ENCODE results near the gene AK6.
"Not testable (repeated sequence)": the region's sequence is repeated elsewhere in the genome, so short reads cannot be mapped to it uniquely, and the experiment has no call there.

AK6 gene

DNA sequence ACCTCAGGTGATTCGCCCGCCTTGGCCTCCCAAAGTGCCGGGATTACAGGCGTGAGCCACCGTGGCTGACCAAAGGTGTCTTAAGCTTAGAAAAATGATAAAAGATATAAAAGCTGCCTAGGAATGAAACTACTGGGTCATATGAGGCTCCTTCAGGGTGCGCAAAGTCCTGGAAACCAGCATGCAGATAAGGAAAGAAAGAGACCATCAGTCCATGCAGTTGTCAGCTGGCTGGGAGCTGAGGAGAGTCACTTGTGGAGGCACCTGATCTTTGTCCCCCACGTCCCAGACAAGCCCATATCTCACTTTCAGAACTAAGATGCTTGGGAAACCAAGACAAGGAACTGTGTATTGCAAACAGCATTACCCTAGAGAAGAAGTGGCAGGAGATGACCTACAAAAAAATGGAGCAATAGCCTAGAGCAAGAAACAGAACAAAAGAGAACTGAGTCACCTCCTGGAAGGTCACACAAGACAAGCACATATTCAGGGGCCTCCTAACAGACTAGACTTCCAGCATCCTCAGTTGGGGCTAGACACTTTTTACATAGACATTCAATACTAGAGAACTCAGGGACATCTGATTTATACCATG is 33.9 kb downstream of the AK6 start:
- DNase-seq (ENCODE audit: low spot score): no peak

DNA sequence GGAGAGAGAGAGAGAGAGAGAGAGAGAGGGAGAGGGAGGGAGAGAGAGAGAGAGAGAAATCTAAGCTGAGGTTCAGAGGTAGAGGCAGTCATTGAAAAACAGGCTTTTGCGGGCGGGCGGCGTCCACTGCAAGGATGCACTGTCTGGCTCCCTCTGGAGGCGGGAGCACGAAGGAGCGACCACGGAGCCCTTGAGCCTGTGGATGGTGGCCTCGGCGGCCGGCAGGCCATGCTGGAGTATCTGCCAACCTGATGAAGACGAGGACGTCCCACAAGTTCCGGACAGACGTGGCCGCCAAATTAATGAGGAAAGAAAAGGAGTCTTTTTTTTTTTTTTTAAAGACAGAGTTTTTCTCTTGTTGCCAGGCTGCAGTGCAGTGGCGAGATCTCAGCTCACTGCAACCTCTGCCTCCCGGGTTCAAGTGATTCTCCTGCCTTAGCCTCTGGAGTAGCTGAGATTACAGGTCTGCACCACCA is 34.5 kb downstream of the AK6 start:
- peak; percentile 85 for DNase-seq (ENCODE audit: low spot score)

DNA sequence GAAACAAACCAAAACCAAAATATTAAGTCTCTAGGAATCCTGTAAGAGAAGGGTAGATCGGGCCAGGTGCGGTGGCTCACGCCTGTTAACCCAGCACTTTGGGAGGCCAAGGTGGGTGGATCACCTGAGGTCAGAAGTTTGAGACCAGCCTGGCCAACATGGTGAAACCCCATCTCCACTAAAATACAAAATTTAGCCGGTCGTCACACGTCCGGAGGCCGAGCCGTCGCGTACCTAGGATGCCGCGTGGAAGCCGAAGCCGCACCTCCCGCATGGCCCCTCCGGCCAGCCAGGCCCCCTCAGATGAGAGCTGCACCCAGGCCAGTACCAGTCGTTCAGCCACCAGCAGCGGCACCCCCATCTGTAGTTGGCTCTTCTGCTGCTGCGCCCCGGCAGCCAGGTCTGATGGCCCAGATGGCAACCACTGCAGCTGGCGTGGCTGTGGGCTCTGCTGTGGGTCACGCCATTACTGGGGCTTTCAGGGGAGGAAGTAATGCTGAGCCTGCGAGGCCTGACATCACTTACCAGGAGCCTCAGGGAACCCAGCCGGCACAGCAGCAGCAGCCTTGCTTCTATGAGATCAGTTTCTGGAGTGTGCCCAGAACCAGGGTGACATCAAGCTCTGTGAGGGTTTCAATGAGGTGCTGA is 35.5 kb downstream of the AK6 start:
- not testable (repeated sequence) for DNase-seq (ENCODE audit: low spot score)

DNA sequence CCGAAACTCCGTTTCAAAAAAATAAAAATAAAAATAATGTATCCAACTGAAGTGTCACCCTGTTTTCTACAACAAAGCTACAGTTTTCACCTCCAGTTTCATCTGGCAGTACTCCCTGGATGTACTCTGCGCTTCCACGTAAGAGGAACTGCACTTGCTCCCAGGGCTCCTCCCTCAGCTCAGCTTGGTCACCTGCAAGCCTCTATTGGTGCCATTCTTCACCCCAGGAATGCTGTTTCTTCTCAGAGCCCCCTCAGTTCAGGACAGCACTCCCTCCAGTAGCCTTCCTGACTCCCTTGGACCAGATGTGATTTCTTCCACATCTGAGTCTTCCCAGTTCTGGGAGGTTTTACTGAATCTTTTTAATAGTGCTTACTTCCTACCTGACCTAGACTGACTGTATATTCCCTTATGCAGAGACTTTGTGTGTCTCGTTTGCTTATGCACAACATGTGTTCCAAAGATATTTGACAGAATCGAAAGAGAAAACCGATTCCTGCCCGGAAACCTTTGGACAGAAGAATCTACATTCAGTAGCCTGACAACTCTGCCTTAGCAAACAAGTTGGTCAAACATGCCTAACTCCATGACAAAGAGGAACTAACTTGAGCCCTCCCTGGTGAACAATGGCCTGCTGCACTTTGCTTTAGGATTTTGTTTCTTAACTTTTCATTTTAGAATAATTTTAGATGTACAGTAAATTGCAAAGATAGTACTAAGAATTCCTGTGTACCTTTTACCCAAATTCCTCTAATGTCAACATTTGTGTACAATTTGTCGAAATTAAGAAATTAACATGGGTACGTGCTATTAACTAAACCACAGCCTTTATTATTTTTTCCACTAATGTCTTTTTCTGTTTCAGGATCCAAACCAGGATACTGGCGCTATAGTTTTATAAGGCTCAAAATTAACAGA is 37.5 kb downstream of the AK6 start:
- DNase-seq (ENCODE audit: low spot score): no peak

DNA sequence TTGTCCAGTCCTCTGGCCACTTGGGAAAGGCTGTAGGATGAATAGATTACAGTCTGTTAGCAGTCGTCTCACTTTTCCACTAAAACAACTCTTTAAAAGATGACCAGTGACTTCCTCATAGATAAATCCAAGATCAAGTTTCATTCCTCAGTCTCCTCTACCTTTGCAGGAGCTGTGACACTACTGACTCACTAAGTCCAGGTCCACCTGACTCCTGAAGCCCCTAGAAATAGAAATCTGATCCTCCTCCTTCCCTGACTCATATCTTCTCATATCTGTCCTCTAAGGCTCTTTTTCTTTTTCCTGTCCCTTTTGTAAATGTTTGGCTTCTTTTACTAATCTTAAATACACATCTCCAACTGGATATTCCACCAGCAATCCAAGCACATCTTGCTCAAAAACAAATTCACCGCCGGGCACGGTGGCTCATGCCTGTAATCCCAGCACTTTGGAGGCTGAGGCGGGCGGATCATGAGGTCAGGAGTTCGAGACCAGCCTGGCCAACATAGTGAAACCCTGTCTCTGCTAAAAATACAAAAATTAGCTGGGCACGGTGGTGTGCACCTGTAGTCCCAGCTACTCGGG is 39.3 kb downstream of the AK6 start:
- DNase-seq (ENCODE audit: low spot score): no peak

DNA sequence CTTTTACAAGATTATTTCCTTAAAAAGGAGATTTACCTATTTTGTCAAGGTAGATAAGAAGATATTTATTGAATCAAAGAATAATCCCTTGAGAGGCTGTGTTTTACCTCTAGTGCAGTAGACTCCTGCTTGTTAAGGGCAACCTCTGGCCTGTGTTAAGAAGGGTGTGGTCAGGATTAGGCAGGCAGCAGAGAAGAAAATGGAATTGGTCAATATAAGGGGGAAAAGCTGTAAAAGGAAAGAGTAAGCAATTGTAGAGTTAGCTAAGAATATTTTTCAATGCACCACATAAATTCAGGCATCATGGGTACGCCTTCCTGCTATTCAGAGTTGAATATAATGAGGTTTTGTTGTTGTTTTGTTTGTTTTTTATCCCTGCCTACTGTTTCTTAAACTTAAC is 43.0 kb downstream of the AK6 start:
- no peak for DNase-seq (ENCODE audit: low spot score)

DNA sequence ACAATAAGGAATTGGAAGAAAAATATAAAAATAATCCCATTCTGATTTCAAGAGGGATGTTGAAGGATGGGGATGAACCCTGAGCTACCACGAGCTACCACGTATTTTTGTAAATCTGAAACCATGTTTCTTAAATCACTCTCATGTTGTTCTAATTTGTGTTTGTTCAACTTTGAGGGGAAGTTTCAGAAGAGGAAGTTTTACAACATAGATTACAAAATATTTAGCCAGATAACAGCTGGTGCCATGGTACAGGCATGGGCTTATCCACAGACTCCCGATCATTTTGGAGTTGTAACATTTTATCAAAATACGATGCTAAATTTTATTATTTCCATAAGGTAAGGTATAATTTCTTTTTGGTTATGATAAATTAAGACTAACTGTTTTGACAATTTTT is 51.9 kb downstream of the AK6 start:
- no peak for DNase-seq (ENCODE audit: low spot score)

DNA sequence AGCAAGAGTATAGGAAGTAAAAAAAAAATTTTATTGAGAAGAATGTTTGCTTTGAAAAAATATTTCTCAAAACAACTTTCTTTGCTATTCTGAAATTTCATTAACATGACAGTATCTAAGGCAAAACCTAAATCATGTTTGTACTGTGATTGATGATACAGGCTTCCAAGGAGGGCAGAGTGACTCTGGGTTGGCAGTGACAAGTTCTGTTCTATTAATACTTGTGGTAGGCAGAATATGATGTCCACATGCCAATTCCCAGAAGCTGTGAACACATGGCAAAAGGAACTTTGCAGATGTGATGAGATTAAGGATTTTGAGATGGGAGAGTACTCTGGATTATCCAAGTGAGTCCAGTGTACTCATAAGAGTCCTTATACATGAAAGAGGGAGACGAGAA is 53.3 kb downstream of the AK6 start:
- no peak for DNase-seq (ENCODE audit: low spot score)

DNA sequence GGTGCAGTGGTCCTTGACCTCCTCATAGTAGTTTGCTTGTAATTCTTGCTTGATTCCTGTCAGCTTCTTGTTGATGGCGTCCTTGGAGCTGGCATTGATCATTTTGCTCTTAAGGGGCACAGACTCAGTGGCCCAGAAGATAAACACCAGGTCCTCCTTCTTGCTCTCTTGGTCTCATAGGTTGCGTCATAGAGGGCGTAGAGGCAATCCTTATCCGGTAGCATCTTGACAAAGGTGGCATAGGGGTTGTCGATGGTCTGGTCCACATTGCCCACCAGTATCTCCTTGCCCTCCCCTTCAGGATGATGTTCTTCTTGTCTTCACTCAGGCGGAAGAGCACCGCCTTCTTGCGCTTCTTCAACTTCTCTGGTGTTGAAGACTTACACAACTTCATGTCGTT is 55.9 kb downstream of the AK6 start:
- no peak for DNase-seq (ENCODE audit: low spot score)

DNA sequence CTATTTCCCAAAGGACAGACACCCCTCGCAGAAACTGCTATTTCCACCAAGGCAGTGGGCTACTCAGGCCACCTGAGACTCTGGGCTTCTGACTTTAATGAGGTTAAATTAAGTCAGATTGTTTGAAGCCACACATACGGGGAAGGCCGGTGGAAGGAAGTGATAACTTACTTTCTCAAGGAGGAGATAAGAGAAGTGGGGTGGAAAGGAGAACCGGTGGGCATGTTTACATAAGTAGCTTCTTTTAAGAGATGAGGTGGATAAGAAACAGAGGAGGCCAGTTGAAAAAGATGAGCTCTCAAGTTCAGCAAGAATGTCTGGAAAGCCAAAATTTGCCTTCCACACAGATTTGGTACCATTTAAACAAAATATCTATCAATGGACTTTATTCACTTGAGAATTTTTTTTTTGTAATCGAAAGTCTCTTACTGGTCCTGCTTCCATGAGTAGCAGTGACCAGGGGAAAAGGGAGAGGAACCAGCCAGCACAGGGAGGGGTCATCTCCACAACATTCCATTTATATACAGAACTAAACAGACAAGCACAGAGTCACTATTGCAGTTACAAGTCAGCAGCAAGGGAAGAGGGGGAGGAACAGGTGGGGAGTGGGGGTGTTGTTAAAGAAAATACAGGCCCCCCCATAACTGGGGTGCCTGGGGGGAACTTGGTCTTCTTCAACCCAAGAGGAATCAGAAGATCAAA is 56.7 kb downstream of the AK6 start:
- no peak for DNase-seq (ENCODE audit: low spot score)

DNA sequence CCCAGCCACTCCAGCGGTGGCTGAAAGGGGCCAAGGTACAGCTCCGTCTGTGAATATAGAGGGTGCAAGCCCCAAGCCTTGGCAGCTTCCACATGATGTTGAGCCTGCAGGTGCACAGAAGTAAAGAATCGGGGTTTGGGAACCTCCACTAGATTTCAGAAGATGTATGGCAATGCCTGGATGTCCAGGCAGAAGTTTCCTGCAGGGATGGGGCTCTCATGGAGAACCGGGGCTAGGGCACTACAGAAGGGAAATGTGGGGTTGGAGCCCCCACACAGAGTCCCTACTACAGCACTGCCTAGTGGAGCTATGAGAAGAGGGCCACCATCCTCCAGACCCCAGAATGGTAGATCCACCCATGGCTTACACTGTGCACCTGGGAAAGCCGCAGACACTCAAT is 59.9 kb downstream of the AK6 start:
- DNase-seq (ENCODE audit: low spot score): no peak

DNA sequence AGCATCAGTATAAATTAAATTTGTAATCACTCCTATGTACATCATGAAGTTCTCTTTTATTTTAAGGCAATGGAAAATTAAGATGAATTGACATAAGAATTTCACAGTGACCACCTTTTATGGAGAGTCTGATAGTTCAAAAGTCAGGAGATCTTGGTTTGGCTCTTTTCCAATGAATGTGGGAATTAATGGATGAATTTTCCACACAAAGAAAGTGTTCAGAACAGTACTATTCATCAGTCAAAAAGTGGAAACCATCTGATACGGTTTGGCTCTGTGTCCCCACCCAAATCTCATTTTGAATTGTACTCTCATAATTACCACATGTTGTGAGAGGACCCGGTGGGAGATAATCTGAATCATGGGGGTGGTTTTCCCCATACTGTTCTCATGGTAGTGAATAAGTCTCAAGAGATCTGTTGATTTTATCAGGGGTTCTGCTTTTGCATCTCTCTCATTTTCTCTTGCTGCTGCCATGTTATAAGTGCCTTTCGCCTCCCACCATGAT is 61.2 kb downstream of the AK6 start:
- DNase-seq (ENCODE audit: low spot score): no peak

DNA sequence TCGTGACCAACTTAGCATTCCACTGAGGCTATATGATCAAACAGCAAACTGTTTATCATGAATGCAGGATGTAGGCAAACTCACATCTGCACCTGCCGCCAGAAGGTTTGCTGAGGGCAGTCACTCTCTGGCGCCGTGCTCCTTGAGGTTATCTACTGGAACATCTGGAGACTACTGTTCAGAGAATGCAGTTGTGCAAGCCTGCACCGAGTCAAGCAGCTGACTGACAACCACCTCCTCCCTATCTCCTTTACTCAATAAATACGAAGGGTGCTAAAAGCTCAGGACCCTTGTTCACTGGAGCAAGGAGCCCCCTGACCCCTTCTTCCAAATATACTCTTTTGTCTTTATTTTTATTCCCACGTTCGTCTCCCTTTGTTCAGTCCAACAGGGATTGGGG is 63.8 kb downstream of the AK6 start:
- no peak for DNase-seq (ENCODE audit: low spot score)

Measured in D341Med (cell line).